ENCODE measurements around the gene NMD3.

- no peak for TF ChIP-seq FOXJ3 (CRISPR knock-in tag; IDR thresholded peaks at IDR 0.05; ENCODE audit: borderline replicate concordance)
- no peak for TF ChIP-seq ATF1 (CRISPR knock-in tag; IDR thresholded peaks at IDR 0.05)
- no peak for TF ChIP-seq MAX (CRISPR knock-in tag; IDR thresholded peaks at IDR 0.05)
- TF ChIP-seq ESRRA (CRISPR knock-in tag; IDR thresholded peaks at IDR 0.05; ENCODE audit: borderline replicate concordance) = no peak
- no peak for TF ChIP-seq E2F1 (CRISPR knock-in tag; IDR thresholded peaks at IDR 0.05)
Measured at GRCh38 chr3:161267646-161268045, 46.5 kb downstream of the NMD3 start.
